Measurements from ENCODE around the gene SIK1. TPM values are rescaled to one million over a fixed set of nuclear protein-coding genes. Genes with fewer than 3 reads are reported as not detected.
"Not testable (repeated sequence)": the region's sequence is repeated elsewhere in the genome, so short reads cannot be mapped to it uniquely, and the experiment has no call there.

SIK1 gene
- 1 to 10 TPM; 3.7 to 8.4 TPM for total RNA-seq

GRCh38 chr21:43426404-43427241 is at the start of gene SIK1:
Gene SIK1, minus strand, starts transcription at chr21:43427131. Its CDS starts 953 bp downstream, at chr21:43426178.
- intact Hi-C loops (cut with DNase I); H3K4me1 ChIP-seq; H3K27me3 ChIP-seq; H3K27ac ChIP-seq; H3K4me3 ChIP-seq; H3K9me3 ChIP-seq; H3K9ac ChIP-seq (ENCODE audit: low read depth in 2 of 2, low read length in 2 of 2); H3K36me3 ChIP-seq: not testable (repeated sequence)
- peak; percentile 19 for DNase-seq

- H3K36me3 ChIP-seq; H3K27me3 ChIP-seq; intact Hi-C loops (cut with DNase I); H3K4me3 ChIP-seq; H3K4me1 ChIP-seq; DNase-seq; H3K27ac ChIP-seq; H3K9me3 ChIP-seq; H3K9ac ChIP-seq (ENCODE audit: low read depth in 2 of 2, low read length in 2 of 2): not testable (repeated sequence)
Observed at GRCh38 chr21:43471597-43472242, 44.8 kb upstream of the SIK1 start.

DNA sequence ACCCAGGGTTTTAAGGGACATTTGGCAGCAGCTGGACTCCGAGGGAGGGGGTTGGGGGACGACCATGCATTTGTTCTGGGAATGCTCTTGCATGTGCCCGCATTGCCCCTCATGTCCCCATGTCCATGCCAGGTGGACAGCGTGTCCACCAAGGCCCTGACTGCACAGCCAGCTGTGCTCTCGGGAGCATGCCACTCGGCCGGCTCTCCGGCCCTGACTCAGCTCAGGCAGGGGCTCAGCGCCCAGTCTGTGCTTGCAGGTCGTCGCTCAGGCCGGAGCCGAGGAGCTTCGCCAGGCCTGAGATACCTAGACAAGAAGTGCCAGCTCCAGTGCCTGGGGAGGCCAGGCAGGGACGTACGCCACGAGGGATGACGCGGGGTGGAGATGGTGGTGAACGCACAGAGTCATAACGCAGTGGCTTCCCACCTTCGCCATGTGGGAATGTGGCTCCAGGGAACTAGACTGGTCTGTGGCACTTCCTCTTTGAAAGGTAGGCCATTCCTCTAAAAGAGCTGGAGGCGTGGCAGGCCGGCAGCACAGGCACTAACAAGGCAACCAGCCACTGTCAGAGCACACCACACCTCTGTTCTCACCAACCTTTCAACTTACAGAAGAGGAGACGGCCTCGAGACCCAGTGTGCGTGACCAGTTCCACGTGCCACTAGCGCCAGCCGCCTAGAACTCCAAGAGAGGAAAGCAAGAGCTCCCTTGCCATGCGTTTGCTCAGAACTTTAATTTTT is 43.0 kb upstream of the SIK1 start:
- H3K36me3 ChIP-seq; DNase-seq; H3K27me3 ChIP-seq; H3K4me3 ChIP-seq; H3K27ac ChIP-seq; H3K9ac ChIP-seq (ENCODE audit: low read depth in 2 of 2, low read length in 2 of 2); H3K9me3 ChIP-seq; H3K4me1 ChIP-seq; intact Hi-C loops (cut with DNase I): not testable (repeated sequence)

- Histone ChIP-seq H3K9me3 (no peaks in the 10 kb centered on the region), H3K36me3 (no peaks in the 10 kb centered on the region), H3K27ac (no peak overlapping the region), H3K4me1 (no peaks in the 10 kb centered on the region), H3K9ac (ENCODE audit: low read depth in 2 of 2, low read length in 2 of 2) (no peak overlapping the region), H3K4me3 (no peak overlapping the region), H3K27me3 (no peaks in the 10 kb centered on the region)
- DNase-seq: peak; percentile 7
- intact Hi-C loops (cut with DNase I): no loop called here
- TF ChIP-seq, protein P1, sequence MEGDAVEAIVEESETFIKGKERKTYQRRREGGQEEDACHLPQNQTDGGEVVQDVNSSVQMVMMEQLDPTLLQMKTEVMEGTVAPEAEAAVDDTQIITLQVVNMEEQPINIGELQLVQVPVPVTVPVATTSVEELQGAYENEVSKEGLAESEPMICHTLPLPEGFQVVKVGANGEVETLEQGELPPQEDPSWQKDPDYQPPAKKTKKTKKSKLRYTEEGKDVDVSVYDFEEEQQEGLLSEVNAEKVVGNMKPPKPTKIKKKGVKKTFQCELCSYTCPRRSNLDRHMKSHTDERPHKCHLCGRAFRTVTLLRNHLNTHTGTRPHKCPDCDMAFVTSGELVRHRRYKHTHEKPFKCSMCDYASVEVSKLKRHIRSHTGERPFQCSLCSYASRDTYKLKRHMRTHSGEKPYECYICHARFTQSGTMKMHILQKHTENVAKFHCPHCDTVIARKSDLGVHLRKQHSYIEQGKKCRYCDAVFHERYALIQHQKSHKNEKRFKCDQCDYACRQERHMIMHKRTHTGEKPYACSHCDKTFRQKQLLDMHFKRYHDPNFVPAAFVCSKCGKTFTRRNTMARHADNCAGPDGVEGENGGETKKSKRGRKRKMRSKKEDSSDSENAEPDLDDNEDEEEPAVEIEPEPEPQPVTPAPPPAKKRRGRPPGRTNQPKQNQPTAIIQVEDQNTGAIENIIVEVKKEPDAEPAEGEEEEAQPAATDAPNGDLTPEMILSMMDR (IDR thresholded peaks at IDR 0.05): no peak
Observed at GRCh38 chr21:43467785-43468184, 40.9 kb upstream of the SIK1 start.

GRCh38 chr21:43465159-43465558 is 38.2 kb upstream of the SIK1 start:
- H3K9me3 ChIP-seq; H3K9ac ChIP-seq (ENCODE audit: low read depth in 2 of 2, low read length in 2 of 2); H3K27me3 ChIP-seq; H3K4me1 ChIP-seq; DNase-seq; H3K36me3 ChIP-seq; intact Hi-C loops (cut with DNase I); H3K4me3 ChIP-seq; H3K27ac ChIP-seq: not testable (repeated sequence)

- intact Hi-C loops (cut with DNase I); H3K27me3 ChIP-seq; H3K9me3 ChIP-seq; H3K4me1 ChIP-seq; H3K4me3 ChIP-seq; DNase-seq; H3K27ac ChIP-seq; H3K9ac ChIP-seq (ENCODE audit: low read depth in 2 of 2, low read length in 2 of 2); H3K36me3 ChIP-seq: not testable (repeated sequence)
Observed at GRCh38 chr21:43463498-43464261, 36.7 kb upstream of the SIK1 start.

DNA sequence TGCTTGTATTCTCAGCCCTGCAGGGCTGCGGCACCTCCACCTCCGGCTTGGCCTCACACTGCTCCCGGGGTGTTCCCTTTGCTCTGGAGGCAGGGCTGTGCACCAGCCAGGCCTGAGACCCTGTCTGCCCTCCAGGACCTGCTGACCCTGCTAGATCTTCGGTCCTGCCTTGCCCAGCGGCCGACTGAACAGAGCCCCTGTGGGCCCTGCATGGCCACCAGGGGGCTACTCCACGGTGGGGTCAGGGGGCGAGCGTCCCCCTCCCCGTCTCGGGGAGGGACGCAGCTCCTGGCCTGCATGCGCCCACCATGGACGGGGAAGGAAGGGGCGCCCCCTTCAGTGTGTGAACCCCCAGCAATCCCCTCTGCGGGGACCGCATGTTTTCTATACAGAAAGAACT is 36.0 kb upstream of the SIK1 start:
- intact Hi-C loops (cut with DNase I): not testable (repeated sequence)

GRCh38 chr21:43460475-43460874 is 33.5 kb upstream of the SIK1 start:
- H3K27me3 ChIP-seq; H3K27ac ChIP-seq; H3K4me3 ChIP-seq; DNase-seq; intact Hi-C loops (cut with DNase I); H3K36me3 ChIP-seq; H3K4me1 ChIP-seq; H3K9ac ChIP-seq (ENCODE audit: low read depth in 2 of 2, low read length in 2 of 2); H3K9me3 ChIP-seq: not testable (repeated sequence)

More for the DNA sequence above, 36.0 kb upstream of the SIK1 start:
- not testable (repeated sequence) for H3K27me3 ChIP-seq; DNase-seq; H3K4me1 ChIP-seq; H3K9ac ChIP-seq (ENCODE audit: low read depth in 2 of 2, low read length in 2 of 2); H3K4me3 ChIP-seq; H3K27ac ChIP-seq; H3K36me3 ChIP-seq; H3K9me3 ChIP-seq

GRCh38 chr21:43458995-43459394 is 32.1 kb upstream of the SIK1 start:
- H3K4me3 ChIP-seq; H3K27me3 ChIP-seq; DNase-seq; H3K4me1 ChIP-seq; intact Hi-C loops (cut with DNase I); H3K9me3 ChIP-seq; H3K36me3 ChIP-seq; H3K27ac ChIP-seq; H3K9ac ChIP-seq (ENCODE audit: low read depth in 2 of 2, low read length in 2 of 2): not testable (repeated sequence)

DNA sequence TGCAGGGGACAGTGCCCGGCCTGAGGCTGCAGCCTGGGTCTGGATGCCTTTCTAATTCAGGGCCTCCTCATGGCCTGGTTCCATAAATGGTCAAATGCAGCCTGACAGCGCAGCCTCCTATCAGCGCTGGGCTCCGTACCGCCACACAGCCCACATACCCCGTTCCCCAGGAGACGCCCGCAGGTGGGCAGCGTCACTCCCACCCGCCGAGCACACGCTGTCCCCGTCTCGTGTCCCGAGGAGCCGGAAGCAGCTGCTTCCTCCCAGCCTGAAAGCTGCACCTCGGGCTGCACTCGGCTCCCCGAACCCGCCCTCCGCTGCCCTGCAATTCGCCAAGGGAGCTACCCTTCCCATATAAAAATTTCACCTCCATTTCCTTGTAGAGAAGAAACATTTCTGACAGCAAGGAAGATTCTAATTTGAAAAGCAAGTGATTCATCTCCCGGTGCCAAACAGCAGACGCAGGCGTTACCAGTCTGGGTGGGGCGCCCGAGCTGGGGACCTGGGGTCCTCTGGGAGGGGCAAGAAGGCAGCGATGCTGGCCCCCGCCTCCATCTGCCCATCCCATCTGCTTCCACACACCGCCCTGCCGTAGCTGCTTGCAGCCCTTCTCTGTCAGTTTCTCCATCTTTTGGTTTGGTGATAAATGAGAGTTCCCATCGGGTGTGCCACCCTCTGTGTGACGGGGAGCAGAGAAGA is 29.8 kb upstream of the SIK1 start:
- H3K27ac ChIP-seq; DNase-seq; H3K36me3 ChIP-seq; H3K4me3 ChIP-seq; intact Hi-C loops (cut with DNase I); H3K4me1 ChIP-seq; H3K27me3 ChIP-seq; H3K9me3 ChIP-seq; H3K9ac ChIP-seq (ENCODE audit: low read depth in 2 of 2, low read length in 2 of 2): not testable (repeated sequence)

DNA sequence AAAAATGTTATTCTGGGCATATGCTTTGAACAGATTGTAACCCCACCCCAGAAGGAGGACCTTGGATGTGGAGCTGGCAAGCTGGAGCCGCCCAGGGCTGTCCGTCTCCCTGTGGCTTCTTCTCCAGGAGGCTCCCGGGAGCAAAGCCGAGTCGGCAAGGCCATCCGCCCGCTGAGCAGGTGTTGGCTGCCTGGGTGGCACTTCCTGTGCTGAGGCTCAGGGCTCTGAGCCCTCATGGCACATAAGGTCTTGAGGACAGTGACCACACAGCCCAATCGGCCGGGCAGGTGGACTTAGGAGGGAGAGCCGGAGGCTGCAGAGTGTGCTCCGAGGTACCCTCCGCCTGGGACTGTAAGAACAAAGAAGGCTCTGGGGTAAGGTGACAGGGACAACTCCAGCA is 28.8 kb upstream of the SIK1 start:
- H3K4me3 ChIP-seq; H3K4me1 ChIP-seq; DNase-seq; H3K9me3 ChIP-seq; intact Hi-C loops (cut with DNase I); H3K36me3 ChIP-seq; H3K27ac ChIP-seq; H3K9ac ChIP-seq (ENCODE audit: low read depth in 2 of 2, low read length in 2 of 2); H3K27me3 ChIP-seq: not testable (repeated sequence)

Measured in colonic mucosa (tissue), 4 donors.